GM18868 (cell line): ENCODE measurements around the gene CDC45.
A peak's percentile ranks its signal among the peaks of the same experiment; 100 is the strongest.

Experiments
- ATAC-seq: cut with Tn5 transposase; IDR thresholded peaks from one replicate; pipeline ENCODE4 v1.9.1; 2021; ENCODE audit warnings: mild to moderate bottlenecking, moderate library complexity; ENCODE audit not compliant: unreplicated experiment

CDC45 gene

DNA sequence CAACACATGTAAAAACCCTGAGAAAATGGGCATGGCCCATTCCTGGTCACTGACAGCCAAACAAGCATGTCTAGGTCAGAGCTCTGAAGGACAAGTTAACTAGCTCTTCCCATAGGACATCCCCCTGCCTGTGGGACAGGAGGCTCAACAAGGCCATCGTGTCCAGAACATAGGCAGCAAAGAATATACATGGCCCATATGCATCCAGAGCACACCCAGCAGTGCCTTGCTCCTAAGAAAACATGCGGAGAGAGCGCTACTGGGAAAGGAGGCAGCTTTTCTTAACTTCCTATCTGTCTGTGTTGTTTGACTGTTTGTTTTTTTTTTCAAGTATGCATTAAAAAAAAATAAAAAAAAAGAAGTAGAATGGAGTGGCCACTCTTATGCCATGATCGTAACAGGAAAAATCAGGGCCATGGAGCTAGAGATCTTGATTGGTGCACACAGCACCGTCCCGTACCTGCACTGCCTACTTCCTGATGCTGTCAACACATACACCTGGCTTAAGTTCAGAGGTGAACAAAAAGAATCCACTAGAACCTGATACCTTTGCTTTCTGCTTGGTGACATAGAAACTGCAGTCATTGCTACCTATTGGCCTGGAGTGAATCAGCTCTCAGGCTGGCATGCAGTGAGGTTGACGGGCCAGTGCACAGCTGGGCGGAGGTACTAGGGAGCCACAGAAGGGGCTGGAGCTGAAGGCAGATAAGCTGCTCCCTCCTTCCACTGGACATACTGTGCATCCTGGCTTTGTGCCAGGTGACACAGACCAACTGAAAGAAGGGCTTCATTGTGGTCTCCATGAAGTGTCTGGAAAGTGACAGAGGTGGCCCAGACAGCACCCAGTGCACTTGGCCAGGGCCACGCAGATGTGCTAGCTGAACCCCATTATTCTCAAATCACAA is 12.6 kb upstream of the CDC45 start:
- ATAC-seq = no peak

DNA sequence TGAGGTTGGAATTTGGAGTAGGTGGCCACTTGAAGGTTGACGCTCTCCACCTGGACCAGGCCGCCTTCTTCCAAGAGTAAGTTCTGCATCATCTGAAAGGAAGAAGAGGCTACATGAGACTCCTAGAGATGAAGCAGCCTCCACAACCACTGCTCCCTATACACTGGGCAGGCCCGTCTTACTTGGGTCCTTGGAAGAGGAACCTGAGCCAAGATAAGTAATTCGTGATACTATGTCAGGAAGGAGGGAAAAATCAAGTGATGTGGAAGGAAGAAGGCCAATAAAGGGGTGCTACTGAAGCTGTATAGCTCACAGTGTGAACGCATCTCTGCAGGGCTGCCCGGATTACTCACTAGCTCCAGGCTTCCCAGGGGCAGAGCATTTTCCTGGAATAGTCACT is 11.8 kb upstream of the CDC45 start:
- no peak for ATAC-seq

DNA sequence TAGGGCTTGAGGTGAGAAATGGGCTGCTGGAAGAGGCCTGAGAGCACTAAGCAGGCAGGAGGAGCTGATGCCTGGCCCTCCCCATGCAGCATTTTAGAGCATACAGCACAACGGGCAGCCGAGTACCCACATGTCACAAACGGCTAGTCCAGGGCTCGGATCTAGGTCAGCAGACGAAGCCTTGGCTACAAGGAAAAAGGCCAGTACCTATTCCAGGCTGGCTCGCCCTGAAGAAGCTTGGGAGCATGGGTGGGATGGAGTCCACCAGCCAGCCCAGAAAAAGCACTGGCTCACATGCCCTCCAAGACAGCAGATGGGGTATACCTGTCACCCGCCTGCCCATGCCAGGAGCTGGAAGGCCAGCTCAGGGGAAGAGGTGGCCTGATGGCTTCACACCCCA is 10.3 kb upstream of the CDC45 start:
- ATAC-seq = no peak

DNA sequence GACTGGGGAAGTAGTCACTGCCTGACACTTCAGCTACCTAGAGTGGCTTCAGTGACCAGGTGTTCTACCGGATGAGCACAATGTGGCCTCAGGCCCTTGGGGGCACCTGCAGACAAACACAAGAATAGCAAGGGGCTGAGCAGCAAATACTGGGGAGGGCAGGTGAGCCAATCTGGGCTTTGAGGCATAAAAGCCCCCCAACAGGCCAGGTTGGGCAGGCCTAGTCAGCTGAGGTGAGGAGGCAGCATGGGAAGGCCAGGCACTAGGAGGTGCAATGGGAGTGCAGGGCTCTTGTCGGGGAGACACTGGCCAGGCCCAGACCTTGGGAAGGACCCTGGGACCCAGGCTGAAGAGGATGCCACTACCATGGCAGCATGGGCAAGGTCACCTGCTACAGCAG is 9.7 kb upstream of the CDC45 start:
- no peak for ATAC-seq

- ATAC-seq = no peak
Observed at GRCh38 chr22:19471572-19471971, 8.1 kb upstream of the CDC45 start.

DNA sequence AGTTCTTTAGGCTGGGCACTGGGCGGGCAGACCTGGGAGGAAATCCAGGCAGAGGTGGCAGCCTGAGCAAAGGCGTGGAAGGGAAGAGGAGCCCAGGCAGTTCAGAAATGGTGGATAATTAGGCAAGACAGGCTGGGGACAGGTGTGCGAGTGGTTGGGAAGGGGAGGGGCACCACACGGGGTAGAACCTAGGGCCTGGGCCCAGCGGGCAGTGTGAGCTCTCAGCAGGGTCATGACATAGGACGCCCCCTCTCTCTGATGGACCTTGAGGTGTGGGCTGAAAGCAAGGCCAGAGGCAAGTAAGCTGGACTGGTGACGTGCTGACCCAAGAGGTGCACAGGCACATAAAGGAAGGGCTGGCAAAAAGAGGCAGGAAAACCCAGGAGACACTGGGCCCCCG is 7.5 kb upstream of the CDC45 start:
- ATAC-seq = no peak

- no peak for ATAC-seq
Observed at GRCh38 chr22:19473578-19473977, 6.1 kb upstream of the CDC45 start.

- no peak for ATAC-seq
Observed at GRCh38 chr22:19476023-19476422, 3.7 kb upstream of the CDC45 start.

- no peak for ATAC-seq
Observed at GRCh38 chr22:19477321-19478044, 2.2 kb upstream of the CDC45 start.

GRCh38 chr22:19478045-19478900 is 1.4 kb upstream of the CDC45 start:
- ATAC-seq = no peak

GRCh38 chr22:19478901-19479354 is 792 bp upstream of the CDC45 start, which contains the start of gene UFD1:
Gene UFD1 (minus strand): TSS chr22:19479193. CDS start chr22:19479085, 108 bp downstream.
- peak; percentile 55 for ATAC-seq

DNA sequence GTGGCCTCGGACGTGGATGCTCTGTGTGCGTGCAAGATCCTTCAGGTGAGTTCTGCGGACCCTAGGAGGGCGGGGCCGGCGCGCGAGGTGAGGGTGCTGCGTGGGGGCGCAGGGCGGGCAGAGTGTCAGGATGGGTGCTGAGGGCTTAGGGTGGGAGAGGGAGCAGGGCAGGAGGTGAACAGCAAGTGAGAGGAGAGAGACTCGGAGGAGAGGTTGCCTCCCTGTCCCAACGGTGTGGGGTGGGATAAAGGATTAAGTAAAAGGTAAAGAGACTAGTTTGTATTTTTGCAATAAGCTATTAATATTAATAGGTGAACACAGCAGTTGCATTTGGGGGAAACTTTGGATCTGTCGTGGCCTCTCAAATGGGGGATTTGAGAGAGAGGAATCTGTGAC is 451 bp downstream of the CDC45 start:
- no peak for ATAC-seq

DNA sequence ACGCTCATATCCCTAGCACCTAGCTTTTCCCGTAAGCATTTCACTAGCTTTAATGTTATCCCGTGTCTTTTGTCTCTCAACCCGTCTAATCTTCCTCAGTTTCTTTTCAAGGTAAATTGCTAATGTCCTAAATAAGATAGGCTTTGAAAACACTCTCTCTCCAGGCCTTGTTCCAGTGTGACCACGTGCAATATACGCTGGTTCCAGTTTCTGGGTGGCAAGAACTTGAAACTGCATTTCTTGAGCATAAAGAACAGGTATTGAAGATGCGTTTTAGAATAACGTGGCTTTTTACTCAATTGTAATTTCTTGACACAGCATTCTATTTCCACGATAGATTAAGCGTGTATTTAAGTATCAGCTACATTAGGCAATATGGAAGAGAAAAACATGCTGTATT is 1.1 kb downstream of the CDC45 start:
- ATAC-seq = no peak

- no peak for ATAC-seq
Observed at GRCh38 chr22:19482297-19482696, 2.6 kb downstream of the CDC45 start.

DNA sequence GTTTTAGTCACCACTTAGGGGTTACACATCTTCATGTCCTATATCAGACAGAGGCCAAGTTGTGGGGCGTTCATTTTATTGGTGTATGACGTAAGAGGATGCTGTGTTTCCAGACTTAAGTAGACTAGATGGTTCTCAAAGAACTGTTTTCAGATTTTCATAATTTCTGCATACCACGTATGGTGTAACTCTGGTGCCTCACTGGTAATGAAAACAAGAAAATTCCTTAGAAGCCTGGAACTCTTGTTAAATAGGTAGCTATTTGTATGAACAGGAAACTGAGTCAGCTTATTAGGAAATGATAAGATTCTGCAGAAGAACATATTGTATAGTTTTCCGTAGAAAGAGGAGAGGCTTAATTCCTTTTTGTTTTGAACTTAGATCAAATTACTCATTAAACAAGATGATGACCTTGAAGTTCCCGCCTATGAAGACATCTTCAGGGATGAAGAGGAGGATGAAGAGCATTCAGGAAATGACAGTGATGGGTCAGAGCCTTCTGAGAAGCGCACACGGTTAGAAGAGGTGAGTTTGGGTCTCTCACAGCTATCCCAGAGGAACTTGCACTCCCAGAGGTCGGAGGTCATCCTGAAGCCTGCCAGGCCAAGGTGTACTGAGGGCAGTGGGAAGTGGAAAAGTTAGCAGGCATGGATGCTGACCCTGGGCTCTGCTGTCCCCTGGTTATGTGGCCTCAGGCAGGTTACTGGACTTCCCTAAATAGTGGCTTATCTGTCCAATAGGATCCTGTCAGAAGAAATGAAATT is 3.9 kb downstream of the CDC45 start:
- no peak for ATAC-seq

GRCh38 chr22:19488285-19488684 is 8.6 kb downstream of the CDC45 start:
- no peak for ATAC-seq

DNA sequence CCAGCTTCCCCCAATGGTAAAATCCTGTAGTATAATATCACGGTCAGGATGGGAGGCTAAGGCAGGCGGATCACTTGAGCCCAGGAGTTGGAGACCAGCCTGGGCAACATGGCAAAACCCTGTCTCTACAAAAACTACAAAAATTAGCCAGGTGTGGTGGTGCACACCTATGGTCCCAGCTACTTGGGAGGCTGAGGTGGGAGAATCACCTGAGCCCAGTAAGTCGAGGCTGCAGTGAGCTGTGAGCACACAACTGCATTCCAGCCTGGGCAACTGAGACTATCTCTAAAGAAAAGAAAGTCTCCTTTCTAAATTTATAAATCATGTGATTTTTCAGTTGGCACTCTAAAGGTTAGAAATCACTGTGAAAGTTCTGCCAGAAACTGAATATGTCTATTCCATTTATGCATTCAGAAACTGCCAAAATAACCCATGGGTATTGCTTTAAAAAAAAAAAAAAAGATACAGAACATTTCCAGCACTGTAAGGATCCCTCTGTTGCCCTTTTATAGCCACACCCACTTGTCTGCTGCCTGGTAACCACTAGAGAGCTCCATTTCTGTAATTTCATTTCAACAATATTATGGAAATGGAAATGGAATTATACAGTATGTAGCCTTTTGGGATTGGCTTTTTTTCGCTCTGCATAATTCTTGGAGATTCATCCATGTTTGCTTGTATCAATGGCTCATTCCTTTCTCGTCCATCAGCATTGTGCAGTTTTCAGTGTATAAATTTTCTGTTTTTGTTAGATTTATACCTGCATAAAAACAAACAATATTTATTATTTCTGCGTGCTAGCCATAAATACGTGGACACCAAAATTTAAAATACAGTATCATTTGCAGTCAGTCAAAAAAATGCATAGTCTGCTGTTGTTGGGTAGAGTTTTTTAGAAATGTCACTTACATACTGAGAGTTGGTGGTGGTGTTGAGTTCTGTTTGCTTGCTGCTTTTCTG is 9.4 kb downstream of the CDC45 start:
- ATAC-seq = no peak

GRCh38 chr22:19490628-19491230 is 11.0 kb downstream of the CDC45 start:
- no peak for ATAC-seq
